RWPE2 (cell line): ENCODE measurements around the gene CYLC2.

Experiments used
- ATAC-seq: fragments of 200-7000 bp; cut with Tn5 transposase; 3 replicates; pipeline ENCODE4 v1.9.1; 2021; ENCODE audit warnings: low read depth
- DNase-seq: peaks from one replicate; pipeline ENCODE4 v3.0.0-alpha.2; 2020; ENCODE audit warnings: low spot score
- H3K27ac ChIP-seq: fragments of 450-650 bp; 2 replicates; pipeline ENCODE4 v1.5.1; 2017; ENCODE audit warnings: mild to moderate bottlenecking; ENCODE audit not compliant: poor library complexity, severe bottlenecking
- H3K27me3 ChIP-seq: fragments of 250-450 bp; sonication (Bioruptor Pico); 2 replicates; pipeline ENCODE4 v1.5.1; 2021; ENCODE audit warnings: mild to moderate bottlenecking, moderate library complexity; ENCODE audit not compliant: insufficient read depth, poor library complexity, severe bottlenecking
- H3K36me3 ChIP-seq: fragments of 250-450 bp; sonication (Bioruptor Pico); 2 replicates; pipeline ENCODE4 v1.5.1; 2020; ENCODE audit warnings: low read depth, mild to moderate bottlenecking, moderate library complexity
- H3K4me1 ChIP-seq: fragments of 250-450 bp; sonication (Bioruptor Pico); 2 replicates; pipeline ENCODE4 v1.5.1; 2021; ENCODE audit warnings: mild to moderate bottlenecking, moderate library complexity; ENCODE audit not compliant: insufficient read depth, poor library complexity, severe bottlenecking
- H3K4me3 ChIP-seq: fragments of 250-450 bp; sonication (Bioruptor Pico); 2 replicates; pipeline ENCODE4 v1.5.1; 2021; ENCODE audit warnings: mild to moderate bottlenecking, moderate library complexity; ENCODE audit not compliant: severe bottlenecking
- H3K9me3 ChIP-seq: fragments of 250-450 bp; sonication (Bioruptor Pico); 2 replicates; pipeline ENCODE4 v1.5.1; 2021; ENCODE audit warnings: mild to moderate bottlenecking, moderate library complexity; ENCODE audit not compliant: severe bottlenecking
- CTCF ChIP-seq: fragments of 450-650 bp; IDR thresholded peaks from one replicate; pipeline ENCODE4 v1.5.1; 2017; ENCODE audit warnings: mild to moderate bottlenecking, moderate library complexity; ENCODE audit not compliant: poor library complexity, severe bottlenecking

Gene CYLC2

GRCh38 chr9:103014242-103014641 is 19.1 kb downstream of the CYLC2 start:
- Histone ChIP-seq H3K27ac (no peak overlapping the region), H3K9me3 (no peaks in the 10 kb centered on the region), H3K4me3 (no peak overlapping the region), H3K4me1 (no peaks in the 10 kb centered on the region), H3K27me3 (no peaks in the 10 kb centered on the region), H3K36me3 (no peaks in the 10 kb centered on the region)
- no peak for TF ChIP-seq CTCF
- no peak for DNase-seq
- ATAC-seq = no peak

GRCh38 chr9:103025796-103026195 is 30.7 kb downstream of the CYLC2 start:
- no peak for DNase-seq
- Histone ChIP-seq H3K27me3 (peaks cover 13% of the 10 kb centered on the region), H3K36me3 (no peaks in the 10 kb centered on the region), H3K9me3 (no peaks in the 10 kb centered on the region), H3K4me3 (no peak overlapping the region), H3K4me1 (no peaks in the 10 kb centered on the region), H3K27ac (no peak overlapping the region)
- no peak for ATAC-seq
- TF ChIP-seq CTCF = no peak

GRCh38 chr9:103037508-103038477 is 42.7 kb downstream of the CYLC2 start:
- no peak for TF ChIP-seq CTCF
- Histone ChIP-seq H3K27ac (no peak overlapping the region), H3K4me1 (no peaks in the 10 kb centered on the region), H3K4me3 (no peak overlapping the region), H3K9me3 (no peaks in the 10 kb centered on the region), H3K36me3 (no peaks in the 10 kb centered on the region), H3K27me3 (no peaks in the 10 kb centered on the region)
- ATAC-seq (peak; percentile 23; the same call in 1 of the 3 replicates), DNase-seq (no peak)

- Histone ChIP-seq H3K27me3 (no peaks in the 10 kb centered on the region), H3K9me3 (no peaks in the 10 kb centered on the region), H3K4me3 (no peak overlapping the region), H3K27ac (no peak overlapping the region), H3K4me1 (no peaks in the 10 kb centered on the region), H3K36me3 (no peaks in the 10 kb centered on the region)
- TF ChIP-seq CTCF = no peak
- DNase-seq (no peak), ATAC-seq (no peak)
Measured at GRCh38 chr9:103041961-103042360, 46.8 kb downstream of the CYLC2 start.
